GM12873 (cell line): ENCODE measurements around the gene DBNDD2.

ENCODE experiments used
- TF ChIP-seq, protein P1 (sequence below): IDR thresholded peaks from 2 replicates; pipeline ENCODE4 v1.5.1; 2012; ENCODE audit warnings: low read depth, mild to moderate bottlenecking, moderate library complexity, low read length, control low read depth; ENCODE audit not compliant: insufficient read depth; ENCODE audit errors: missing control alignments

The DBNDD2 gene

GRCh38 chr20:45409521-45410272 lies 1.6 kb downstream of the DBNDD2 start:
- TF ChIP-seq, protein P1, sequence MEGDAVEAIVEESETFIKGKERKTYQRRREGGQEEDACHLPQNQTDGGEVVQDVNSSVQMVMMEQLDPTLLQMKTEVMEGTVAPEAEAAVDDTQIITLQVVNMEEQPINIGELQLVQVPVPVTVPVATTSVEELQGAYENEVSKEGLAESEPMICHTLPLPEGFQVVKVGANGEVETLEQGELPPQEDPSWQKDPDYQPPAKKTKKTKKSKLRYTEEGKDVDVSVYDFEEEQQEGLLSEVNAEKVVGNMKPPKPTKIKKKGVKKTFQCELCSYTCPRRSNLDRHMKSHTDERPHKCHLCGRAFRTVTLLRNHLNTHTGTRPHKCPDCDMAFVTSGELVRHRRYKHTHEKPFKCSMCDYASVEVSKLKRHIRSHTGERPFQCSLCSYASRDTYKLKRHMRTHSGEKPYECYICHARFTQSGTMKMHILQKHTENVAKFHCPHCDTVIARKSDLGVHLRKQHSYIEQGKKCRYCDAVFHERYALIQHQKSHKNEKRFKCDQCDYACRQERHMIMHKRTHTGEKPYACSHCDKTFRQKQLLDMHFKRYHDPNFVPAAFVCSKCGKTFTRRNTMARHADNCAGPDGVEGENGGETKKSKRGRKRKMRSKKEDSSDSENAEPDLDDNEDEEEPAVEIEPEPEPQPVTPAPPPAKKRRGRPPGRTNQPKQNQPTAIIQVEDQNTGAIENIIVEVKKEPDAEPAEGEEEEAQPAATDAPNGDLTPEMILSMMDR, result no peak

DNA sequence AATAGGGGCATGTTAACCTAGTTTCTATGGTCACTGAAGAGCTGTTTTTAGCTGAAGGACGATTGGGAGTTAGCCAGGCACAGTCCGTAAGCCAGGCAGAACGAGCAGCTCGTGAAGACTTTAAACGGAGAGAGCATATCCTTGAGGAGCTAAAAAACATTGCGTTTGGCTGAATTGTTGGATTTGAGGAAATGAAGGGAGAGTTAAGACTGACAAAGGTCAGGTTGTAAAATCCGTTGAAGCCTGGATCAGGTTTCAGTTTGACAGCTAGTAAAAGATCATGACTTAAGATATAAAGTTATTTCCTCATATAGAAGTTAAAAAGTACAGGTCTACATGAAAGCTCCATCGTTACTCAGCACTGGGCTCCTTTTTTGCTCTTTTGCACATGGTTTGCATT lies 2.8 kb downstream of the DBNDD2 start:
- TF ChIP-seq, protein P1, result no peak

- TF ChIP-seq, protein P1, result no peak
Measured at GRCh38 chr20:45412653-45413052, 4.6 kb downstream of the DBNDD2 start.

GRCh38 chr20:45413479-45413878 lies 5.4 kb downstream of the DBNDD2 start:
- TF ChIP-seq, protein P1, result no peak

DNA sequence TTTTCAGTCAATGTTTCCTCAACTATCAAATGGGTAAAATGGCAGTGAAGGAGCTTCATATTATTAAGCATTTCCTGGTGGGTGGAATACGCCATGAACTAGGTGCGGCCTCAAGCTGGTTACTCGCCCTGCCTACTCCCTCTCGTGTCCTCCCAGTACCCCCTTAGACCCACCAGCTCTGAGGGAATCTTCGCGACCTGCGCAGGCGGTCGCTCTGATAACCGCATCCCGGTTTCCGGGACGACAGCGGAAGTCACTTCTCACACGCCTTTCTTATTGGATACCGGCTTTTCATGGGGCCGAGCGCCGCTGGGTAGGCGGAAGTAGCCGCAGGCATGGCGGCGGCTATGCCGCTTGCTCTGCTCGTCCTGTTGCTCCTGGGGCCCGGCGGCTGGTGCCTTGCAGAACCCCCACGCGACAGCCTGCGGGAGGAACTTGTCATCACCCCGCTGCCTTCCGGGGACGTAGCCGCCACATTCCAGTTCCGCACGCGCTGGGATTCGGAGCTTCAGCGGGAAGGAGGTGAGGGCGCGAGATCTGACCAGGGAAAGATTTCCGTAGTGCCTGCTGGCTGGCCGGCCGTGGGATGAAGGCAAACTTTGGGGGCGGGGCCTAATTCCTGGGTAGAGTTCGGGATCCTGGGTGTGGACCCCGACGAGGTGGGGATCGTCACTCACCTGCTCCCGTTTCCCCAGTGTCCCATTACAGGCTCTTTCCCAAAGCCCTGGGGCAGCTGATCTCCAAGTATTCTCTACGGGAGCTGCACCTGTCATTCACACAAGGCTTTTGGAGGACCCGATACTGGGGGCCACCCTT lies 7.9 kb downstream of the DBNDD2 start, which contains the start of gene PIGT:
PIGT (plus strand) TSS at position 320 of the 816 bp plus-strand sequence; CDS start at position 336, 16 bp downstream.
- TF ChIP-seq, protein P1, result no peak

GRCh38 chr20:45416917-45417316 lies 8.8 kb downstream of the DBNDD2 start:
- TF ChIP-seq, protein P1, result no peak
